HTR-8/SVneo (cell line): ENCODE results near the gene PTCRA.
"Not testable (repeated sequence)": the region's sequence is repeated elsewhere in the genome, so short reads cannot be mapped to it uniquely, and the experiment has no call there.

Experiments used
- DNase-seq: peaks from one replicate; pipeline ENCODE4 v3.0.0; 2011; ENCODE audit warnings: low spot score, mixed read lengths; ENCODE audit not compliant: insufficient read length
- FAIRE-seq: peaks from 2 replicates; lab custom pipeline; 2011; peaks lifted over from hg19 to GRCh38; lab: Jason Lieb, UNC

Gene PTCRA

DNA sequence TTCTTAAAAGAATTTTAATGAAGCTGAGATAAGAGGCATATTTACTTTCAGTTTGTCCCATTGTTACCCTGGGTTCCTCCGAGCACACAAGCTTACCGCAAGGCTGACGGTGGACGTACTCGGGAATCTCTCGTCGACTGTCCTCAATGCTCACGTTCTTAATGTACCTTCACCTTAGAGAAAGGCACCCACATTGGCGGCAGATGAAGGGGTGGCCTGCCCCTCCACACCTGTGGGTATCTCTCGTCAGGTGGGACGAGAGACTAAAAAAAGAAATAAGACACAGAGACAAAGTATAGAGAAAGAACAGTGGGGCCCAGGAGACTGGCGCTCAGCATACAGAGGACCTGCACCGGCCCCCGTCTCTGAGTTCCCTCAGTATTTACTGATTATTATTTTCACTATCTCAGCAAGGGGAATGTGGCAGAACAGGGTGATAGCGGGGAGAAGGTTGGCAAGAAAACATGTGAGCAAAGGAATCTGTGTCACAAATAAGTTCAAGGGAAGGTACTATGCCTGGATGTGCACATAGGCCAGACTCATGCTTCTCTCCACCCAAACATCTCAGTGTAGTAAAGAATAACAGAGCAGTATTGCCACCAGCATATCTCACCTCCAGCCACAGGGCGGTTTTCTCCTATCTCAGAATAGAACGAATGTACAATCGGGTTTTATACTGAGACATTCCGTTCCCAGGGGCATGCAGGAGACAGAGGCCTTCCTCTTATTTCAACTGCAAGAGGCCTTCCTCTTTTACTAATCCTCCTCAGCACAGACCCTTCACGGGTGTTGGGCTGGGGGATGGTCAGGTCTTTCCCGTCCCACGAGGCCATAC is 13.2 kb upstream of the PTCRA start:
- FAIRE-seq, DNase-seq: not testable (repeated sequence)

DNA sequence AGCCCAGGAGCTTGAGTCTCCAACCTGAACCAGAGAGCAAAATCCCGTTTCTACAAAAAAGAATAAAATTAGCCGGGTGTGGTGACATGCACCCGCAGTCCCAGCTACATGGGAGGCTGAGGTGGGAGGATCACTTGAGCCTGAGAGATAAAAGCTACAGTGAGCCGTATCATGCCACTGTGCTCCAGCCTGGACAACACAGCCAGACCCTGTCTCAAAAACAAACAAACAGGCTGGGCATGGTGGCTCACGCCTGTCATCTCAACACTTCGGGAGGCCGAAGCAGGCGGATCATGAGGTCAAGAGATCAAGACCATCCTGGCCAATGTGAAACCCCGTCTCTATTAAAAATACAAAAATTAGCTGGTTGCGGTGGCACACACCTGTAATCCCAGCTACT is 11.4 kb upstream of the PTCRA start:
- DNase-seq (no peak), FAIRE-seq (no peak)

- DNase-seq (no peak), FAIRE-seq (no peak)
Measured at GRCh38 chr6:42907336-42907735, 8.5 kb upstream of the PTCRA start.

DNA sequence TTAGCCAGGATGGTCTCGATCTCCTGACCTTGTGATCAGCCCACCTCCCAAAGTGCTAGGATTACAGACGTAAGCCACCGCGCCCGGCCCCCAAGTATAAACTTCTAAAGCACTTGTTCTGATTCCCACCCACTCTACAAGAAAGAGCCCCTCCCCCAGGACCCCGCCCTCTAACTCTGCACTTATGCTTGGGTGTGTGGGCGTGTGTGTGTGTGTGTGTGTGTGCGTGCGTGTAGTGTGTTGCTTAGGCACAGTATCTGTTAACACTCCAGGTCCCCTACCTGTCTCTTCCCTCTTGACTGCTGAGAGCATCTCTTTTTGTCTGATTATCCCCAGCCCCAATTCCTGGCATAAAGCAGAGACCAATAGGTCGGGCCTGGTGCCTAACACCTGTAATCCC is 6.0 kb upstream of the PTCRA start:
- FAIRE-seq (no peak), DNase-seq (no peak)

- DNase-seq = no peak
- no peak for FAIRE-seq
Measured at GRCh38 chr6:42911171-42912021, 4.5 kb upstream of the PTCRA start.

GRCh38 chr6:42914546-42914945 is 1.3 kb upstream of the PTCRA start:
- FAIRE-seq = no peak
- DNase-seq = no peak

GRCh38 chr6:42916288-42916687 is 435 bp downstream of the PTCRA start:
- DNase-seq (no peak), FAIRE-seq (no peak)

GRCh38 chr6:42921801-42922200 is 5.9 kb downstream of the PTCRA start:
- DNase-seq (no peak), FAIRE-seq (no peak)

GRCh38 chr6:42923666-42924065 is 7.8 kb downstream of the PTCRA start:
- FAIRE-seq = no peak

GRCh38 chr6:42925248-42925857 is 9.5 kb downstream of the PTCRA start:
- FAIRE-seq (no peak), DNase-seq (no peak)

More at GRCh38 chr6:42923666-42924065, 7.8 kb downstream of the PTCRA start:
- DNase-seq = no peak

GRCh38 chr6:42928986-42929820 is 13.3 kb downstream of the PTCRA start, which contains the start of gene CNPY3:
TSS of gene CNPY3 (plus strand) at chr6:42929480. CDS start at chr6:42929571, 91 bp downstream.
- DNase-seq (peak; percentile 96), FAIRE-seq (peak; percentile 90)

DNA sequence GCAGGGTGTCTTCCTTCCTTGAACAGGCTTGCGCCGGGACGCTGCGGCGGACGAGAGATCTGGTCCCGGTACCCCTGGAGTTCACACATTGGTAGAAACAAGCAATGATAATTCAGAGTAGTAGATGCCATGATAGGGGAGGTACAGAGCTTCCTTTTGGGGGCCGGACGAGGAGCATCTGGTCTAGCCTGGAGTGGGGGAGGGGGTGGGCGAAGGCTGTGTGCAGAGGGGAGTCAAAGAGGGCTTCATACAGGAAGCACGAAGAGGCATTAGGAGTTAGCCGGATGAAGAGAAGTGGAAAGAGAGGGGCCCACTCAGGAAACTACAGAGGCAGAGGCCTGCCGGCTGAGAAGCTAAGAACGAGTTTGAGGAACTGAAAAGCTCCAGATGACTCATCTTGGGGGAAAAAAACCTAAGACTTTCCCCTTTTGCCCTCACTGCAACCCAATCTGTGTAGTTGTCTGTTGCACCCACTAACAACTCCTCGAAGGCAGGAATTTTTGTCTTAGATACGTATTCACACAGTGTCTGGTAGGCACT is 14.0 kb downstream of the PTCRA start:
- no peak for FAIRE-seq
- DNase-seq = peak; percentile 61

DNA sequence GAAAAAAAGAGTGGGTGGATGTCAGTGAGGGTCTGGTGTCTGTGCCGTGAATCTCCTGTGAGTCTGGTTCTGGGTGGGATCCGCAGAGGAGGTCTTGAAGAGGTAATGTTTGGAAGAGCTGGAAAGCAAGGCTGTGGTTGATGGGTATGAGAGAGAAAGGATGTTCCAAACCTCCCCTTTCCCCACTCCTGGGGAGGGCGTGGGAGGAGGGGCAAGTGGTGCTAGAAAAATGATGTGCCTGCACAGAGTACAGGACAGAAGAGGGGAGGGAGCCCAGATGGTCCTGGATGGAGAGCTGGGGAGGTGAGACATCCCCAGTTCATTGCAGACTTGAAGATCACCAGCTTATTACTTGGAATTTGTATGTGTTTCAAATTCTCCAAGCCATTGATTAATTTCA is 16.6 kb downstream of the PTCRA start:
- no peak for DNase-seq
- FAIRE-seq = no peak

DNA sequence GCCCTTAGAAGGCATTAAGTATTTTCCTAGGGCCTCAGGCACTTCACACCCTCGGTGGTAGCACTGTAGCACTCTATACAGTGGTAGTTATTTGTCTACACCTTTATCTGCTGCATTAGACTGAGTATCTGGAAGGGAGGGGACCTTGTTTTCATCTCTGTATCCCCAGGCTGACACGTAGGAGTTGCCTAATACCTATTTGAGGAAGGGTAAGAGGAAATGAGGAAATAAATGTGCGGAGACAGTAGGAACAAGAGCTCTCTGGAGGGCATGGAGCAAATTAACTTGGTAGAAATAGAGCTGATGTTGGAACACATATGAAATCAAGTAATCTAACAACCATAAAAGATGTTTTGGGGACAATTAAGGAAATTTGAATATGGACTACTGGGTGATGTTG is 17.4 kb downstream of the PTCRA start:
- DNase-seq (no peak), FAIRE-seq (no peak)

DNA sequence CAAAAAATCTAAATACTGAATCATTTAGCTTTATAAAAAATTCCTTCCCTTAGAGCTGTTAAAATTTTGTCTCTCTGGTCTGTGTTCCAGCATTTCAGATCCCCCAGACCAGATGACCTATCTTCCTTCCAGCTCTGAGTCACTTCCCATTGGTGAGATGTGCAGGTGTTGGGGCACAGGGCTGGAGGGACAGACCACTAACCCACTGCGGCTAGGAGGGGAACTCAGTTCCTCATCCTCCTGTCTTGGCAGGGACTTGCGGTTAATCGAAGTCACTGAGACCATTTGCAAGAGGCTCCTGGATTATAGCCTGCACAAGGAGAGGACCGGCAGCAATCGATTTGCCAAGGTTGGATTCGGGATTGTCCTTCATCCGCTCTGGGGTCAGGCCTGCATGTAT is 19.5 kb downstream of the PTCRA start:
- DNase-seq = no peak
- no peak for FAIRE-seq

DNA sequence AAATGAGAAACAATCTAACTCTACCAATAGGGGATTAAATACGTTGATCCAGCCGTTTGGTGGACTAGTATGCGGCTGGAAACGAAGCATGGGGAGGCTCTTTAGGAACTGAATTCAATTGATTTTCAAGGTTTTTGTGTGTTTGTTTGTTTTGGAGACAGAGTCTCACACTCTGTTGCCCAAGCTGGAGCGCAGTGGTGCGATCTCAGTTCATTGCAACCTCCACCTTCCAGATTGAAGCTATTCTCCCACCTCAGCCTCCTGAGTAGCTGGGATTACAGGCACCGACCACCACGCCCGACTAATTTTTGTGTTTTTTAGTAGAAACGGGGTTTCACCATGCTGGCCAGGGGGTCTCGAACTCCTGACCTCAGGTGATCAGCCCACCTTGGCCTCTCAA is 20.5 kb downstream of the PTCRA start:
- DNase-seq (no peak), FAIRE-seq (no peak)

GRCh38 chr6:42937548-42938427 is 21.9 kb downstream of the PTCRA start:
- FAIRE-seq = no peak
- no peak for DNase-seq

DNA sequence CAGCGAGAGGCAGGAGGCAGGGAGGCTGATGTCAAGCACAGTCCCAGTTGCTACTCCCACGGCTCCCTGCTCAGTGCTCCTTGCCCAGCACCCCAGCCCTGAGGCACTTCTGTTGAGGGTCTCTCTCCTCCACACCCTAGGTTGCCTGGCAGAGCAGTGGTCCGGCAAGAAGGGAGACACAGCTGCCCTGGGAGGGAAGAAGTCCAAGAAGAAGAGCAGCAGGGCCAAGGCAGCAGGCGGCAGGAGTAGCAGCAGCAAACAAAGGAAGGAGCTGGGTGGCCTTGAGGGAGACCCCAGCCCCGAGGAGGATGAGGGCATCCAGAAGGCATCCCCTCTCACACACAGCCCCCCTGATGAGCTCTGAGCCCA is 22.6 kb downstream of the PTCRA start:
- DNase-seq (no peak), FAIRE-seq (no peak)
